A549 (cell line): ENCODE results near the gene IFIT2. TPM values are rescaled to one million over a fixed set of nuclear protein-coding genes. Genes with fewer than 3 reads are reported as not detected.

Experiments used
- ATAC-seq, 2 experiments: fragments of 200-7000 bp in 1 of 2; fragments of >200 bp in 1 of 2; cut with Nextera tagmentation in 1 of 2; cut with Tn5 transposase in 1 of 2; 3 replicates each; pipeline versions ENCODE4 v1.8.0 to v1.9.1; 2018 to 2020; ENCODE audit warnings: mild to moderate bottlenecking in 1 of 2, moderate library complexity in 1 of 2
- CTCF ChIA-PET: fragments of 300-600 bp; sonication (Branson Sonifier 250); formaldehyde crosslinking; extraction: SDS; loops from one replicate; lab custom pipeline; 2021; ENCODE audit warnings: antibody characterized with exemption, inconsistent platforms; lab: Yijun Ruan, JAX
- POLR2A ChIA-PET: fragments of 350-600 bp; formaldehyde crosslinking; extraction: SDS; loops from one replicate; lab custom pipeline; 2021; ENCODE audit warnings: antibody characterized with exemption, inconsistent platforms; lab: Yijun Ruan, JAX
- DNase-seq, 2 experiments: peaks; one replicate each; pipeline versions ENCODE4 v3.0.0 to v3.0.0-alpha.2; 2011 to 2016; ENCODE audit warnings: low read depth in 1 of 2, low spot score in 1 of 2
- FAIRE-seq: peaks from 2 replicates; lab custom pipeline; 2011; peaks lifted over from hg19 to GRCh38; lab: Jason Lieb, UNC
- H3K27ac ChIP-seq, 2 experiments: fragments of >200 bp; sonication (Bioruptor Twin); formaldehyde crosslinking; 3 replicates each; pipeline ENCODE4 v1.5.1; 2016 to 2017
- H3K4me1 ChIP-seq: fragments of >200 bp; sonication (Bioruptor Twin); formaldehyde crosslinking; 3 replicates; pipeline ENCODE4 v1.6.1; 2016
- H3K4me2 ChIP-seq: fragments of >200 bp; sonication (Bioruptor Twin); formaldehyde crosslinking; 3 replicates; pipeline ENCODE4 v1.6.1; 2016
- H3K4me3 ChIP-seq: fragments of >200 bp; sonication (Bioruptor Twin); formaldehyde crosslinking; 3 replicates; pipeline ENCODE4 v1.5.1; 2016
- H3K9me3 ChIP-seq: fragments of >200 bp; sonication (Bioruptor Twin); formaldehyde crosslinking; 3 replicates; pipeline ENCODE4 v1.6.1; 2016
- BCL3 ChIP-seq: fragments of >200 bp; sonication (Bioruptor Twin); formaldehyde crosslinking; IDR thresholded peaks from 3 replicates; pipeline ENCODE4 v1.6.1; 2016
- BHLHE40 ChIP-seq: IDR thresholded peaks from 2 replicates; pipeline ENCODE4 v1.6.1; 2012; ENCODE audit warnings: low read depth, low read length, inconsistent platforms
- CBX2 ChIP-seq: fragments of 200-600 bp; sonication (generic); IDR thresholded peaks from 2 replicates; pipeline ENCODE4 v1.6.1; 2016; ENCODE audit warnings: low read depth, mild to moderate bottlenecking, borderline replicate concordance
- EHF ChIP-seq: fragments of 250-450 bp; sonication (Bioruptor Pico); IDR thresholded peaks from 2 replicates; pipeline ENCODE4 v1.5.0; 2020; ENCODE audit warnings: mild to moderate bottlenecking
- EHMT2 ChIP-seq: fragments of 200-600 bp; sonication (generic); IDR thresholded peaks from 2 replicates; pipeline ENCODE4 v1.6.1; 2016; ENCODE audit warnings: antibody characterized with exemption, low read depth, mild to moderate bottlenecking, moderate library complexity
- FOXS1 ChIP-seq: fragments of 250-450 bp; sonication (Bioruptor Pico); IDR thresholded peaks from 2 replicates; pipeline ENCODE4 v1.5.0; 2020; ENCODE audit warnings: mild to moderate bottlenecking, moderate library complexity
- GATA3 ChIP-seq: IDR thresholded peaks from 2 replicates; pipeline ENCODE4 v1.6.1; 2012; ENCODE audit warnings: borderline replicate concordance
- HEYL ChIP-seq: fragments of 250-450 bp; sonication (Bioruptor Pico); IDR thresholded peaks from 2 replicates; pipeline ENCODE4 v1.8.0; 2021; ENCODE audit warnings: mild to moderate bottlenecking, moderate library complexity
- HOXB13 ChIP-seq: fragments of 250-450 bp; sonication (Bioruptor Pico); IDR thresholded peaks from 2 replicates; pipeline ENCODE4 v1.5.0; 2020; ENCODE audit warnings: low read depth, mild to moderate bottlenecking, moderate library complexity
- JUN ChIP-seq, 2 experiments: fragments of >200 bp; sonication (Bioruptor Twin); formaldehyde crosslinking; IDR thresholded peaks; 2 replicates in 1 of 2; 3 replicates in 1 of 2; pipeline ENCODE4 v1.6.1; 2016 to 2017
- JUNB ChIP-seq: fragments of >200 bp; sonication (Bioruptor Twin); formaldehyde crosslinking; IDR thresholded peaks from 2 replicates; pipeline ENCODE4 v1.6.1; 2016
- KDM1A ChIP-seq: fragments of 200-600 bp; sonication (generic); IDR thresholded peaks from 2 replicates; pipeline ENCODE4 v1.6.1; 2016; ENCODE audit warnings: low read depth, mild to moderate bottlenecking
- KDM5A ChIP-seq: fragments of 200-600 bp; sonication (generic); IDR thresholded peaks from 2 replicates; pipeline ENCODE4 v1.6.1; 2016; ENCODE audit warnings: antibody characterized with exemption, mild to moderate bottlenecking
- MAZ ChIP-seq: fragments of 150-350 bp; IDR thresholded peaks from 2 replicates; pipeline ENCODE4 v1.6.1; 2014; ENCODE audit warnings: antibody characterized with exemption, low read depth, low read length, borderline replicate concordance
- NFE2L2 ChIP-seq: fragments of 150-350 bp; conservative IDR thresholded peaks from 2 replicates; pipeline ENCODE4 v1.6.1; 2014; ENCODE audit warnings: low read length
- NPAS2 ChIP-seq: fragments of 250-450 bp; sonication (Bioruptor Pico); IDR thresholded peaks from 2 replicates; pipeline ENCODE4 v1.8.0; 2022; ENCODE audit warnings: mild to moderate bottlenecking, moderate library complexity, borderline replicate concordance
- POLR2A ChIP-seq: IDR thresholded peaks from 2 replicates; pipeline ENCODE4 v1.6.1; 2012; ENCODE audit warnings: mild to moderate bottlenecking, low read length
- POLR2AphosphoS2 ChIP-seq: conservative IDR thresholded peaks from 2 replicates; pipeline ENCODE4 v1.6.1; 2012; ENCODE audit warnings: low read length, improper control_type of control experiment, inconsistent platforms
- RARB ChIP-seq: fragments of 250-450 bp; sonication (Bioruptor Pico); IDR thresholded peaks from 2 replicates; pipeline ENCODE4 v1.8.0; 2021; ENCODE audit warnings: mild to moderate bottlenecking, moderate library complexity
- RFX5 ChIP-seq: fragments of 450-650 bp; IDR thresholded peaks from 2 replicates; pipeline ENCODE4 v1.7.1; 2014; ENCODE audit warnings: antibody characterized with exemption, mild to moderate bottlenecking, moderate library complexity
- RNF2 ChIP-seq: fragments of 200-600 bp; sonication (generic); IDR thresholded peaks from 2 replicates; pipeline ENCODE4 v1.6.1; 2016; ENCODE audit warnings: low read depth, mild to moderate bottlenecking, antibody characterized with exemption, moderate library complexity, borderline replicate concordance
- SMC3 ChIP-seq: fragments of >200 bp; sonication (Bioruptor Twin); formaldehyde crosslinking; IDR thresholded peaks from 3 replicates; pipeline ENCODE4 v1.6.1; 2018; ENCODE audit warnings: inconsistent platforms
- ZNF302 ChIP-seq: fragments of 250-450 bp; sonication (Bioruptor Pico); IDR thresholded peaks from 2 replicates; pipeline ENCODE4 v1.9.0; 2021; ENCODE audit warnings: inconsistent platforms, mild to moderate bottlenecking, moderate library complexity
- ZSCAN20 ChIP-seq: fragments of 250-450 bp; sonication (Bioruptor Pico); IDR thresholded peaks from 2 replicates; pipeline ENCODE4 v1.8.0; 2022; ENCODE audit warnings: mild to moderate bottlenecking, moderate library complexity
- WGBS: methylation state at CpG from one replicate; pipeline ENCODE4 v1.1.6; 2017; ENCODE audit errors: missing lambda C conversion rate; 5-methylcytosine and 5-hydroxymethylcytosine counted together
- polyA plus RNA-seq, 4 experiments: library from polyadenylated mRNA; depleted of rRNA in 3 of 4; stranded (reverse); fragments of >200 nt; fragmentation: RNase III in 1 of 4; extraction: RNeasy Plus Mini Kit Qiagen cat#74134 plus additional on column Dnase treatment in 1 of 4; gene quantifications; 2 replicates in 3 of 4; 3 replicates in 1 of 4; pipeline ENCODE4 v1.2.3, GENCODE V29; 2011 to 2017
- TF ChIP-seq, protein P1 (sequence below): IDR thresholded peaks from 2 replicates; pipeline ENCODE4 v1.6.1; 2012
- TF ChIP-seq, protein P2 (sequence below): fragments of 150-350 bp; IDR thresholded peaks from 2 replicates; pipeline ENCODE4 v1.6.1; 2014; ENCODE audit warnings: low read depth, mild to moderate bottlenecking, low read length
- TF ChIP-seq, protein P3 (sequence below): fragments of 250-450 bp; sonication (Bioruptor Pico); IDR thresholded peaks from 2 replicates; pipeline ENCODE4 v1.5.0; 2021; ENCODE audit warnings: mild to moderate bottlenecking, moderate library complexity, borderline replicate concordance
- TF ChIP-seq, protein P4 (sequence below): fragments of 200-600 bp; sonication (generic); IDR thresholded peaks from 2 replicates; pipeline ENCODE4 v1.6.1; 2016; ENCODE audit warnings: antibody characterized with exemption, mild to moderate bottlenecking, moderate library complexity

Gene IFIT2
- polyA plus RNA-seq, 2 of the 4 experiments (the other 2 are of a cell fraction), result 0.75 to 1.1 TPM

- WGBS, result 59% methylated on average over 5 of the region's 5 CpGs
- CTCF ChIA-PET, result interaction anchor here (0.8 to 1.0 kb wide), 3 partner anchors 9 to 10 kb away, joined by 3 to 6 read pairs (median 3); no protein-coding TSS in a partner anchor
Measured at GRCh38 chr10:89332123-89332633, 30.3 kb downstream of the IFIT2 start.

GRCh38 chr10:89335226-89335625, 33.4 kb downstream of the IFIT2 start:
- Histone ChIP-seq H3K9me3 (no peaks in the 10 kb centered on the region), H3K4me3 (no peak overlapping the region)
- TF ChIP-seq, protein P1, sequence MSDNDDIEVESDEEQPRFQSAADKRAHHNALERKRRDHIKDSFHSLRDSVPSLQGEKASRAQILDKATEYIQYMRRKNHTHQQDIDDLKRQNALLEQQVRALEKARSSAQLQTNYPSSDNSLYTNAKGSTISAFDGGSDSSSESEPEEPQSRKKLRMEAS, result no peak
- no peak for TF ChIP-seq KDM1A
- TF ChIP-seq RFX5, result no peak
- TF ChIP-seq BHLHE40, result no peak
- TF ChIP-seq, all 56 proteins: peak for 0
- H3K4me1 ChIP-seq, result peaks cover 20% of the 10 kb centered on the region
- ChIA-PET POLR2A (no interaction called here), CTCF (interaction anchor here (0.7 kb wide), 1 partner anchor 229 kb away, joined by 3 read pairs; no protein-coding TSS in a partner anchor)
- ATAC-seq, result no peak
- no peak overlapping the region for H3K4me2 ChIP-seq
- no peak for FAIRE-seq
- WGBS, result 93% methylated on average over 3 of the region's 3 CpGs
- no peak for DNase-seq
- H3K27ac ChIP-seq, result no peak overlapping the region

More at GRCh38 chr10:89332123-89332633, 30.3 kb downstream of the IFIT2 start:
- H3K4me3 ChIP-seq, result no peak overlapping the region; the same call in 2 of the 3 replicates
- DNase-seq (no peak), FAIRE-seq (no peak), ATAC-seq (no peak)
- H3K4me1 ChIP-seq, result peaks cover 31% of the 10 kb centered on the region
- no peaks in the 10 kb centered on the region for H3K9me3 ChIP-seq
- POLR2A ChIA-PET, result no interaction called here
- H3K27ac ChIP-seq, result peak overlapping the region; percentile 36 to 53
- no peak for TF ChIP-seq RNF2
- TF ChIP-seq EHMT2, result no peak
- no peak for TF ChIP-seq GATA3
- no peak for TF ChIP-seq KDM5A
- TF ChIP-seq KDM1A, result no peak
- TF ChIP-seq HOXB13 (CRISPR knock-in tag), result no peak
- TF ChIP-seq NPAS2 (CRISPR knock-in tag), result no peak
- TF ChIP-seq RFX5, result no peak
- no peak for TF ChIP-seq FOXS1 (CRISPR knock-in tag)
- no peak for TF ChIP-seq CBX2
- TF ChIP-seq SMC3, result no peak
- TF ChIP-seq NFE2L2, result no peak
- TF ChIP-seq JUNB, result no peak
- no peak for TF ChIP-seq POLR2A
- TF ChIP-seq ZNF302 (CRISPR knock-in tag), result no peak
- no peak for TF ChIP-seq RARB (CRISPR knock-in tag)
- TF ChIP-seq, protein P2, sequence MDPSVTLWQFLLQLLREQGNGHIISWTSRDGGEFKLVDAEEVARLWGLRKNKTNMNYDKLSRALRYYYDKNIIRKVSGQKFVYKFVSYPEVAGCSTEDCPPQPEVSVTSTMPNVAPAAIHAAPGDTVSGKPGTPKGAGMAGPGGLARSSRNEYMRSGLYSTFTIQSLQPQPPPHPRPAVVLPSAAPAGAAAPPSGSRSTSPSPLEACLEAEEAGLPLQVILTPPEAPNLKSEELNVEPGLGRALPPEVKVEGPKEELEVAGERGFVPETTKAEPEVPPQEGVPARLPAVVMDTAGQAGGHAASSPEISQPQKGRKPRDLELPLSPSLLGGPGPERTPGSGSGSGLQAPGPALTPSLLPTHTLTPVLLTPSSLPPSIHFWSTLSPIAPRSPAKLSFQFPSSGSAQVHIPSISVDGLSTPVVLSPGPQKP, result no peak
- peak overlapping the region; percentile 72 for H3K4me2 ChIP-seq

- Histone ChIP-seq H3K9me3 (no peaks in the 10 kb centered on the region), H3K4me1 (peaks cover 20% of the 10 kb centered on the region), H3K4me3 (no peak overlapping the region), H3K27ac (no peak overlapping the region), H3K4me2 (no peak overlapping the region)
- ChIA-PET POLR2A (no interaction called here), CTCF (no interaction called here)
- ATAC-seq (no peak), DNase-seq (no peak), FAIRE-seq (no peak)
- WGBS, result 94% methylated on average over 3 of the region's 3 CpGs
- no peak for TF ChIP-seq BCL3
- no peak for TF ChIP-seq JUN (IDR thresholded peaks at IDR 0.05)
- no peak for TF ChIP-seq MAZ
- no peak for TF ChIP-seq POLR2AphosphoS2
- no peak for TF ChIP-seq ZSCAN20
- TF ChIP-seq, protein P3, sequence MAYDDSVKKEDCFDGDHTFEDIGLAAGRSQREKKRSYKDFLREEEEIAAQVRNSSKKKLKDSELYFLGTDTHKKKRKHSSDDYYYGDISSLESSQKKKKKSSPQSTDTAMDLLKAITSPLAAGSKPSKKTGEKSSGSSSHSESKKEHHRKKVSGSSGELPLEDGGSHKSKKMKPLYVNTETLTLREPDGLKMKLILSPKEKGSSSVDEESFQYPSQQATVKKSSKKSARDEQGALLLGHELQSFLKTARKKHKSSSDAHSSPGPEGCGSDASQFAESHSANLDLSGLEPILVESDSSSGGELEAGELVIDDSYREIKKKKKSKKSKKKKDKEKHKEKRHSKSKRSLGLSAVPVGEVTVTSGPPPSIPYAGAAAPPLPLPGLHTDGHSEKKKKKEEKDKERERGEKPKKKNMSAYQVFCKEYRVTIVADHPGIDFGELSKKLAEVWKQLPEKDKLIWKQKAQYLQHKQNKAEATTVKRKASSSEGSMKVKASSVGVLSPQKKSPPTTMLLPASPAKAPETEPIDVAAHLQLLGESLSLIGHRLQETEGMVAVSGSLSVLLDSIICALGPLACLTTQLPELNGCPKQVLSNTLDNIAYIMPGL, result no peak
- no peak for TF ChIP-seq HEYL (CRISPR knock-in tag)
- TF ChIP-seq, protein P4, sequence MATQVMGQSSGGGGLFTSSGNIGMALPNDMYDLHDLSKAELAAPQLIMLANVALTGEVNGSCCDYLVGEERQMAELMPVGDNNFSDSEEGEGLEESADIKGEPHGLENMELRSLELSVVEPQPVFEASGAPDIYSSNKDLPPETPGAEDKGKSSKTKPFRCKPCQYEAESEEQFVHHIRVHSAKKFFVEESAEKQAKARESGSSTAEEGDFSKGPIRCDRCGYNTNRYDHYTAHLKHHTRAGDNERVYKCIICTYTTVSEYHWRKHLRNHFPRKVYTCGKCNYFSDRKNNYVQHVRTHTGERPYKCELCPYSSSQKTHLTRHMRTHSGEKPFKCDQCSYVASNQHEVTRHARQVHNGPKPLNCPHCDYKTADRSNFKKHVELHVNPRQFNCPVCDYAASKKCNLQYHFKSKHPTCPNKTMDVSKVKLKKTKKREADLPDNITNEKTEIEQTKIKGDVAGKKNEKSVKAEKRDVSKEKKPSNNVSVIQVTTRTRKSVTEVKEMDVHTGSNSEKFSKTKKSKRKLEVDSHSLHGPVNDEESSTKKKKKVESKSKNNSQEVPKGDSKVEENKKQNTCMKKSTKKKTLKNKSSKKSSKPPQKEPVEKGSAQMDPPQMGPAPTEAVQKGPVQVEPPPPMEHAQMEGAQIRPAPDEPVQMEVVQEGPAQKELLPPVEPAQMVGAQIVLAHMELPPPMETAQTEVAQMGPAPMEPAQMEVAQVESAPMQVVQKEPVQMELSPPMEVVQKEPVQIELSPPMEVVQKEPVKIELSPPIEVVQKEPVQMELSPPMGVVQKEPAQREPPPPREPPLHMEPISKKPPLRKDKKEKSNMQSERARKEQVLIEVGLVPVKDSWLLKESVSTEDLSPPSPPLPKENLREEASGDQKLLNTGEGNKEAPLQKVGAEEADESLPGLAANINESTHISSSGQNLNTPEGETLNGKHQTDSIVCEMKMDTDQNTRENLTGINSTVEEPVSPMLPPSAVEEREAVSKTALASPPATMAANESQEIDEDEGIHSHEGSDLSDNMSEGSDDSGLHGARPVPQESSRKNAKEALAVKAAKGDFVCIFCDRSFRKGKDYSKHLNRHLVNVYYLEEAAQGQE, result no peak
- TF ChIP-seq EHF (CRISPR knock-in tag), result no peak
Measured at GRCh38 chr10:89336241-89336640, 34.4 kb downstream of the IFIT2 start.
